ENCODE measurements around the gene ESYT2. TPM values are rescaled to one million over a fixed set of nuclear protein-coding genes. Genes with fewer than 3 reads are reported as not detected.

The ESYT2 gene
- polyA plus RNA-seq, 3 donors, result 14.0 to 24.1 (median 22.0) TPM

DNA sequence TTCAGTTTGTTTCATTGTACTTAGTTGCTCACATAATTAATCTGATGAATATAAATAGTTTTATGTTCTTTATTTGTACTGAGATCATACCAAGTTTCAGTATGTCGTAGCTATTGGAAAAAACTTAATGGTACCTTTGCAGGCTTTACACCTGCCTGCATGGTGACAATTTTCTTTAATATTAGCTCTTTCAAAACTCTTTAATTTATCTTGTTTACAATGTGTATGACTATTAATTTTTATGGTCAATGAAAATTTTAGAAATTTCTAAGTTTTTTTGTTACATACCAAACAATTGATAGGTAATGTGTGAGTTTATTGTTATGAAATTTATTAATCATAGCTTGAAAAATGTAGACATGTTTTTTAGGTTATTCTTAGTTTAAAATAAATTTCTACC is 31.1 kb upstream of the ESYT2 start:
- WGBS (ENCODE audit: insufficient coverage), result no CpG with 5 or more reads among the region's 1 CpG
- H3K4me1 ChIP-seq (ENCODE audit: control insufficient read depth in 1 of 2, insufficient read depth in 2 of 2, low read length in 2 of 2), result peaks cover 7 to 21% of the 10 kb centered on the region in 2 donors
- no peaks in the 10 kb centered on the region for H3K36me3 ChIP-seq (replicated peaks in 1 of 2; ENCODE audit: control insufficient read depth in 1 of 2, insufficient read depth in 2 of 2, low read length in 2 of 2)
- H3K4me2 ChIP-seq (replicated peaks; ENCODE audit: extremely low read depth, low read length, poor library complexity, severe bottlenecking), result no peak overlapping the region
- no peaks in the 10 kb centered on the region for H3K9me3 ChIP-seq (replicated peaks in 1 of 2; ENCODE audit: control insufficient read depth in 1 of 2, insufficient read depth in 1 of 2, low read length in 2 of 2)
- Mint-ChIP-seq H3K27ac (no peak overlapping the region), H3K27me3 (ENCODE audit: low read depth in 3 of 3) (peaks cover 4 to 12% (median 6%) of the 10 kb centered on the region in 3 donors), H3K36me3 (no peaks in the 10 kb centered on the region), H3K4me1 (peaks cover 14% of the 10 kb centered on the region), H3K4me3 (no peak overlapping the region), H3K9me3 (peaks cover 0 to 8% (median 5%) of the 10 kb centered on the region in 7 donors)
- H3K79me2 ChIP-seq (ENCODE audit: insufficient read depth, low read length), result peaks cover 5% of the 10 kb centered on the region
- H3K9ac ChIP-seq (ENCODE audit: insufficient read depth, low read length, poor library complexity, severe bottlenecking), result no peak overlapping the region
- no peak overlapping the region for H3K27ac ChIP-seq (ENCODE audit: low read depth in 1 of 2, low read length in 2 of 2)
- H2AFZ ChIP-seq (ENCODE audit: insufficient read depth, low read depth, low read length, poor library complexity, severe bottlenecking), result no peak overlapping the region
- no peak overlapping the region for H3K4me3 ChIP-seq (replicated peaks in 1 of 3; ENCODE audit: low read depth in 2 of 3, low read length in 3 of 3)
- intact Hi-C loops (cut with micrococcal nuclease), result loop anchor here in 1 of 2 donors (10.0 kb wide), 1 partner anchor 114 kb away; no protein-coding TSS in a partner anchor
- H3K27me3 ChIP-seq (ENCODE audit: control insufficient read depth in 2 of 2, insufficient read depth in 2 of 2, low read length in 2 of 2), result no peaks in the 10 kb centered on the region
- no peak for DNase-seq
- no peaks in the 10 kb centered on the region for H4K20me1 ChIP-seq (ENCODE audit: insufficient read depth, low read length)
- no peak for TF ChIP-seq CTCF (IDR thresholded peaks at IDR 0.05)

DNA sequence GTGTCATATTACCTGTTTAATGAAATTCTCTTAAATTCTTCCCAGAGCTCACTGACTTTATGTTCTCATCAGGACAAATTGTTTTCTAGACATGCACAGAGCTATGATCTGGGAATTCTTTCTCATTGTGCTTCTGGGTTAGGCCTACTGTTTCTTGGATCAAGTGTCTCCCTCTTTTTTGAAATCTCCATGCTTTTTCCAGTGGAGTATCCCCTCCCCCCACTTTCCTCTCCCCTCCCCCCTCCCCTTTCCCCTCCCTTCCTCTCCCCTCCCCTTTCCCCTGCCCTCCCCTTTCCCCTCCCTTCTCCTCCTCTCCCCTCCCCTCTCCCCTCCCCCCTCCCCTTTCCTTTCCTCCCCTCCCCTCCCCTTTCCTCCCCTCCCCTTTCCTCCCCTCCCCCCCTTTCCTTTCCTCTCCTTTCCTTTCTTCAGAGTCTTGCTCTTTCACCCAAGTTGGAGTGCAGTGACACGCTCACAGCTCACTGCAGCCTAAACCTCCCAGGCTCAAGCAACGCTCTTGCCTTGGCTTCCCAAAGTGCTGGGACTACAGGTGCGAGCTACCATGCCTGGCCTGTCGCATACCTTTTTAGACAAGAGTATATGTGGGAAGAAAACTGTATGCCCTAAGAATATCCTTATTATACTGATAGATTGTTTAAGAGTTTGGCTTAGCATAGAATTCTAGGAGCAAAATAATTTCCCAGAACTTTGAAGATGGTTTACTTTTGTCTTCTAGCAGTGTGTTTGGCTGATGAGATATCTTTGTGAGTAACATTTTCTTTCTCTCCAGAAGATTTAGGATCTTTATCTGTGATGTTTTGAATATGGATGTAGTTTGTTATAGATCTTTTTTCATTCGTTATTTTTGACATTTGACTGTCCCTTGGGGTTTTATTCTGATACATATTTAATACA is 29.5 kb upstream of the ESYT2 start:
- H3K9me3 Mint-ChIP-seq, result peaks cover 0 to 8% (median 5%) of the 10 kb centered on the region in 7 donors
- Histone ChIP-seq H3K36me3 (replicated peaks in 1 of 2; ENCODE audit: control insufficient read depth in 1 of 2, insufficient read depth in 2 of 2, low read length in 2 of 2) (no peaks in the 10 kb centered on the region), H4K20me1 (ENCODE audit: insufficient read depth, low read length) (no peaks in the 10 kb centered on the region), H3K4me3 (replicated peaks in 1 of 3; ENCODE audit: low read depth in 2 of 3, low read length in 3 of 3) (no peak overlapping the region), H3K4me1 (ENCODE audit: control insufficient read depth in 1 of 2, insufficient read depth in 2 of 2, low read length in 2 of 2) (peaks cover 2 to 14% of the 10 kb centered on the region in 2 donors), H3K27ac (ENCODE audit: low read depth in 1 of 2, low read length in 2 of 2) (no peak overlapping the region), H3K79me2 (ENCODE audit: insufficient read depth, low read length) (no peaks in the 10 kb centered on the region), H3K9me3 (replicated peaks in 1 of 2; ENCODE audit: control insufficient read depth in 1 of 2, insufficient read depth in 1 of 2, low read length in 2 of 2) (no peaks in the 10 kb centered on the region), H3K4me2 (replicated peaks; ENCODE audit: extremely low read depth, low read length, poor library complexity, severe bottlenecking) (no peak overlapping the region), H2AFZ (ENCODE audit: insufficient read depth, low read depth, low read length, poor library complexity, severe bottlenecking) (no peak overlapping the region), H3K9ac (ENCODE audit: insufficient read depth, low read length, poor library complexity, severe bottlenecking) (no peak overlapping the region), H3K27me3 (ENCODE audit: control insufficient read depth in 2 of 2, insufficient read depth in 2 of 2, low read length in 2 of 2) (no peaks in the 10 kb centered on the region)
- no peak overlapping the region for H3K27ac Mint-ChIP-seq
- H3K36me3 Mint-ChIP-seq, result no peaks in the 10 kb centered on the region
- no peak for DNase-seq
- peaks cover 7% of the 10 kb centered on the region for H3K4me1 Mint-ChIP-seq
- no CpG with 5 or more reads among the region's 5 CpGs for WGBS (ENCODE audit: insufficient coverage)
- H3K27me3 Mint-ChIP-seq (ENCODE audit: low read depth in 3 of 3), result peaks cover 4 to 8% (median 6%) of the 10 kb centered on the region in 3 donors
- intact Hi-C loops (cut with micrococcal nuclease), result loop anchor here (5.0 to 10.0 kb wide), 4 partner anchors 42 to 164 kb away; partner anchors contain the start of gene NCAPG2 (in 1 of the 2)
- no peak overlapping the region for H3K4me3 Mint-ChIP-seq
- no peak for TF ChIP-seq CTCF (IDR thresholded peaks at IDR 0.05)

Data from CD14-positive monocyte (primary cell).